HEK293 (cell line): ENCODE data around the gene SLC9A9.

Source experiments
- CTCF ChIA-PET: fragments of 350-600 bp; formaldehyde crosslinking; extraction: SDS; loops from one replicate; lab custom pipeline; 2021; ENCODE audit warnings: antibody characterized with exemption; lab: Yijun Ruan, JAX
- POLR2A ChIA-PET: fragments of 300-600 bp; formaldehyde crosslinking; extraction: SDS; loops from one replicate; lab custom pipeline; 2020; ENCODE audit warnings: antibody characterized with exemption, inconsistent platforms; lab: Yijun Ruan, JAX
- H3K27ac ChIP-seq: fragments of 200-500 bp; sonication (Bioruptor generic); 2 replicates; pipeline ENCODE4 v1.5.1; 2014; ENCODE audit warnings: low read depth, low read length, control low read depth, inconsistent platforms; ENCODE audit errors: extremely low read depth
- H3K36me3 ChIP-seq, 2 experiments: fragments of 200-500 bp in 1 of 2; sonication (Bioruptor generic) in 1 of 2; 1 replicate in 1 of 2; 2 replicates in 1 of 2; pipeline ENCODE4 v1.5.1; 2014 to 2017; ENCODE audit warnings: inconsistent platforms in 2 of 2, low read length in 2 of 2; ENCODE audit not compliant: control insufficient read depth in 2 of 2, insufficient read depth in 1 of 2
- H3K4me1 ChIP-seq: fragments of 200-500 bp; sonication (Bioruptor generic); 2 replicates; pipeline ENCODE4 v1.5.1; 2014; ENCODE audit warnings: mild to moderate bottlenecking, low read length, inconsistent platforms; ENCODE audit not compliant: control insufficient read depth, insufficient read depth
- H3K4me3 ChIP-seq: 2 replicates; pipeline ENCODE4 v1.5.1; 2011; ENCODE audit warnings: low read depth, mild to moderate bottlenecking, control low read depth, low read length, moderate library complexity
- H3K9me3 ChIP-seq: fragments of 200-500 bp; sonication (Bioruptor generic); 2 replicates; pipeline ENCODE4 v1.5.1; 2014; ENCODE audit warnings: low read depth, low read length, inconsistent platforms; ENCODE audit not compliant: control insufficient read depth, insufficient read depth
- CTCF ChIP-seq: fragments of 450-650 bp; formaldehyde crosslinking; IDR thresholded peaks from 2 replicates; pipeline ENCODE4 v1.5.1; 2016; ENCODE audit warnings: missing biosample characterization, missing genetic modification characterization
- GFI1B ChIP-seq: fragments of 450-650 bp; formaldehyde crosslinking; IDR thresholded peaks from 2 replicates; pipeline ENCODE4 v1.5.1; 2016; ENCODE audit warnings: missing biosample characterization, missing genetic modification characterization
- HOXA7 ChIP-seq: sonication (generic); formaldehyde crosslinking; IDR thresholded peaks from 2 replicates; pipeline ENCODE4 v1.8.1; 2022; ENCODE audit warnings: missing genetic modification reagents, borderline replicate concordance
- HOXC10 ChIP-seq: sonication (generic); formaldehyde crosslinking; IDR thresholded peaks from 2 replicates; pipeline ENCODE4 v1.8.1; 2023; ENCODE audit warnings: mild to moderate bottlenecking, missing genetic modification reagents
- KLF1 ChIP-seq: fragments of 450-650 bp; formaldehyde crosslinking; IDR thresholded peaks from 2 replicates; pipeline ENCODE4 v1.5.1; 2016; ENCODE audit warnings: missing biosample characterization, missing genetic modification characterization
- KLF8 ChIP-seq: fragments of 450-650 bp; formaldehyde crosslinking; IDR thresholded peaks from 2 replicates; pipeline ENCODE4 v1.5.1; 2016; ENCODE audit warnings: missing biosample characterization, missing genetic modification characterization
- TCF7L2 ChIP-seq: IDR thresholded peaks from 2 replicates; pipeline ENCODE4 v1.6.1; 2011; ENCODE audit warnings: low read depth, mild to moderate bottlenecking, inconsistent platforms, low read length, moderate library complexity, borderline replicate concordance
- TRIM28 ChIP-seq: IDR thresholded peaks from 2 replicates; pipeline ENCODE4 v1.6.1; 2011; ENCODE audit warnings: low read length, control low read depth, borderline replicate concordance
- ZBTB10 ChIP-seq: fragments of 450-650 bp; formaldehyde crosslinking; IDR thresholded peaks from 2 replicates; pipeline ENCODE4 v1.5.1; 2016; ENCODE audit warnings: missing biosample characterization, missing genetic modification characterization
- ZNF148 ChIP-seq: fragments of 450-650 bp; formaldehyde crosslinking; IDR thresholded peaks from 2 replicates; pipeline ENCODE4 v1.5.0; 2017; ENCODE audit warnings: missing biosample characterization, missing genetic modification characterization, borderline replicate concordance
- ZNF19 ChIP-seq: fragments of 450-650 bp; formaldehyde crosslinking; IDR thresholded peaks from 2 replicates; pipeline ENCODE4; 2016; ENCODE audit warnings: missing biosample characterization, missing genetic modification characterization, low read depth
- ZNF2 ChIP-seq: fragments of 450-650 bp; formaldehyde crosslinking; IDR thresholded peaks from 2 replicates; pipeline ENCODE4 v1.5.1; 2016; ENCODE audit warnings: missing biosample characterization, missing genetic modification characterization
- ZNF221 ChIP-seq: fragments of 450-650 bp; formaldehyde crosslinking; IDR thresholded peaks from 2 replicates; pipeline ENCODE4 v1.5.1; 2017; ENCODE audit warnings: missing biosample characterization, missing genetic modification characterization, borderline replicate concordance
- ZNF24 ChIP-seq: fragments of 450-650 bp; formaldehyde crosslinking; IDR thresholded peaks from 2 replicates; pipeline ENCODE4 v1.5.1; 2016; ENCODE audit warnings: missing biosample characterization, missing genetic modification characterization
- ZNF362 ChIP-seq: fragments of 450-650 bp; formaldehyde crosslinking; IDR thresholded peaks from 2 replicates; pipeline ENCODE4 v1.5.1; 2016; ENCODE audit warnings: missing biosample characterization, missing genetic modification characterization
- ZNF580 ChIP-seq: fragments of 450-650 bp; formaldehyde crosslinking; IDR thresholded peaks from 2 replicates; pipeline ENCODE4 v1.5.1; 2016; ENCODE audit warnings: missing biosample characterization, missing genetic modification characterization
- ZNF596 ChIP-seq: fragments of 450-650 bp; IDR thresholded peaks from 2 replicates; pipeline ENCODE4 v1.5.0; 2018; ENCODE audit warnings: missing biosample characterization, mild to moderate bottlenecking, missing genetic modification characterization, moderate library complexity
- ZNF707 ChIP-seq: fragments of 450-650 bp; formaldehyde crosslinking; IDR thresholded peaks from 2 replicates; pipeline ENCODE4 v1.5.1; 2016; ENCODE audit warnings: missing biosample characterization, missing genetic modification characterization
- ZSCAN4 ChIP-seq: fragments of 450-650 bp; formaldehyde crosslinking; IDR thresholded peaks from 2 replicates; pipeline ENCODE4 v1.5.1; 2017; ENCODE audit warnings: missing biosample characterization, missing genetic modification characterization
- ZSCAN5A ChIP-seq: fragments of 450-650 bp; formaldehyde crosslinking; IDR thresholded peaks from 2 replicates; pipeline ENCODE4 v1.5.1; 2016; ENCODE audit warnings: missing biosample characterization, missing genetic modification characterization

The SLC9A9 gene

GRCh38 chr3:143408771-143409170, 439.5 kb downstream of the SLC9A9 start:
- no peaks in the 10 kb centered on the region for H3K9me3 ChIP-seq
- no peak overlapping the region for H3K27ac ChIP-seq
- H3K4me3 ChIP-seq = no peak overlapping the region
- CTCF ChIA-PET = no interaction called here
- TF ChIP-seq ZNF596 (no peak), KLF8 (tag by site-specific recombination) (no peak), ZNF19 (tag by site-specific recombination) (no peak)
- H3K4me1 ChIP-seq = no peaks in the 10 kb centered on the region
- H3K36me3 ChIP-seq = no peaks in the 10 kb centered on the region
- POLR2A ChIA-PET = no interaction called here

GRCh38 chr3:143402602-143403001, 445.7 kb downstream of the SLC9A9 start:
- POLR2A ChIA-PET = no interaction called here

GRCh38 chr3:143396790-143397189, 451.5 kb downstream of the SLC9A9 start:
- no peaks in the 10 kb centered on the region for H3K36me3 ChIP-seq
- H3K27ac ChIP-seq = no peak overlapping the region
- no peak overlapping the region for H3K4me3 ChIP-seq
- H3K9me3 ChIP-seq = no peaks in the 10 kb centered on the region
- CTCF ChIA-PET = no interaction called here
- no peaks in the 10 kb centered on the region for H3K4me1 ChIP-seq
- POLR2A ChIA-PET = no interaction called here
- TF ChIP-seq TRIM28 (no peak), ZNF19 (tag by site-specific recombination) (no peak), CTCF (tag by site-specific recombination) (no peak), ZNF2 (tag by site-specific recombination) (no peak), ZNF580 (tag by site-specific recombination) (no peak), TCF7L2 (no peak), ZNF707 (no peak), HOXC10 (CRISPR knock-in tag) (no peak), ZSCAN4 (tag by site-specific recombination) (no peak), ZSCAN5A (tag by site-specific recombination) (no peak), ZNF24 (tag by site-specific recombination) (no peak), ZNF148 (tag by site-specific recombination) (no peak), ZNF362 (no peak)

More at GRCh38 chr3:143402602-143403001, 445.7 kb downstream of the SLC9A9 start:
- no peaks in the 10 kb centered on the region for H3K36me3 ChIP-seq
- H3K4me1 ChIP-seq = no peaks in the 10 kb centered on the region
- H3K27ac ChIP-seq = no peak overlapping the region
- no peak overlapping the region for H3K4me3 ChIP-seq
- H3K9me3 ChIP-seq = no peaks in the 10 kb centered on the region
- TF ChIP-seq KLF1 (no peak), ZNF221 (tag by site-specific recombination) (no peak), ZBTB10 (tag by site-specific recombination) (no peak), GFI1B (tag by site-specific recombination) (no peak), HOXA7 (CRISPR knock-in tag) (no peak)
- CTCF ChIA-PET = no interaction called here
